ENCODE measurements around the gene RAB40C. TPM values are rescaled to one million over a fixed set of nuclear protein-coding genes. Genes with fewer than 3 reads are reported as not detected.

Gene RAB40C
- total RNA-seq, 4 donors from 2014 or later, result 103 to 161 (median 122) TPM

GRCh38 chr16:598823-599739, 9.2 kb downstream of the RAB40C start:
- intact Hi-C loops (cut with DNase I; ENCODE audit: low total_unique reads), result no loop called here
- 97% methylated on average over 40 to 43 of the region's 43 CpGs for WGBS, 2 donors
- no peak for DNase-seq (ENCODE audit: low spot score in 2 of 2)
- no peak overlapping the region for H3K4me3 ChIP-seq (ENCODE audit: low read depth, poor library complexity, severe bottlenecking)
- TF ChIP-seq CTCF (IDR thresholded peaks at IDR 0.05) (no peak), POLR2A (IDR thresholded peaks at IDR 0.05) (no peak)

GRCh38 chr16:600781-601180, 10.9 kb downstream of the RAB40C start:
- intact Hi-C loops (cut with DNase I; ENCODE audit: low total_unique reads), result no loop called here
- DNase-seq (ENCODE audit: low spot score in 2 of 2), result no peak
- no peak for TF ChIP-seq CTCF (IDR thresholded peaks at IDR 0.05)
- TF ChIP-seq POLR2A (IDR thresholded peaks at IDR 0.05), result no peak
- WGBS, 2 donors, result 60 to 64% methylated on average over 7 of the region's 7 CpGs
- H3K4me3 ChIP-seq (ENCODE audit: low read depth, poor library complexity, severe bottlenecking), result no peak overlapping the region

GRCh38 chr16:603933-604332, 14.1 kb downstream of the RAB40C start:
- H3K4me3 ChIP-seq (ENCODE audit: low read depth, poor library complexity, severe bottlenecking), result no peak overlapping the region
- TF ChIP-seq CTCF (IDR thresholded peaks at IDR 0.05) (no peak), POLR2A (IDR thresholded peaks at IDR 0.05) (no peak)
- intact Hi-C loops (cut with DNase I; ENCODE audit: low total_unique reads), result no loop called here
- DNase-seq (ENCODE audit: low spot score in 2 of 2), result no peak
- WGBS, 2 donors, result 74 to 76% methylated on average over 5 of the region's 5 CpGs

GRCh38 chr16:606656-607307, 16.9 kb downstream of the RAB40C start:
- WGBS, 2 donors, result 86 to 91% methylated on average over 14 to 21 of the region's 22 CpGs
- TF ChIP-seq CTCF (IDR thresholded peaks at IDR 0.05) (no peak), POLR2A (IDR thresholded peaks at IDR 0.05) (no peak)
- no peak overlapping the region for H3K4me3 ChIP-seq (ENCODE audit: low read depth, poor library complexity, severe bottlenecking)
- no peak for DNase-seq (ENCODE audit: low spot score in 2 of 2)
- intact Hi-C loops (cut with DNase I; ENCODE audit: low total_unique reads), result no loop called here

- intact Hi-C loops (cut with DNase I; ENCODE audit: low total_unique reads), result no loop called here
- no peak overlapping the region for H3K4me3 ChIP-seq (ENCODE audit: low read depth, poor library complexity, severe bottlenecking)
- no peak for TF ChIP-seq CTCF (IDR thresholded peaks at IDR 0.05)
- TF ChIP-seq POLR2A (IDR thresholded peaks at IDR 0.05), result no peak
- DNase-seq (ENCODE audit: low spot score in 2 of 2), result no peak
- WGBS, 2 donors, result 76 to 80% methylated on average over 10 of the region's 10 CpGs
Observed at GRCh38 chr16:608019-608418, 18.2 kb downstream of the RAB40C start.

Data from lower leg skin (tissue), 4 donors.